ENCODE data around the gene CETN2.

GRCh38 chrX:152878976-152879755 lies 48.6 kb upstream of the CETN2 start:
- TF ChIP-seq CTCF (IDR thresholded peaks at IDR 0.05; ENCODE audit: poor library complexity): no peak
- no peak for TF ChIP-seq EZH2phosphoT487 (IDR thresholded peaks at IDR 0.05; ENCODE audit: low read depth, severe bottlenecking, unreplicated experiment)

Data from hepatocyte (in vitro differentiated cells).